Neuronal stem cell (in vitro differentiated cells): ENCODE results near the gene PLCH2.
A peak's percentile ranks its signal among the peaks of the same experiment; 100 is the strongest.

ENCODE experiments used
- DNase-seq: peaks from one replicate; pipeline ENCODE4 v3.0.0-alpha.2; 2013; ENCODE audit warnings: low spot score
- H2AFZ ChIP-seq: one replicate; pipeline ENCODE4 v1.6.1; 2013; ENCODE audit warnings: mild to moderate bottlenecking, low read length, inconsistent platforms
- H2AK5ac ChIP-seq: 2 replicates; pipeline ENCODE4 v1.6.1; 2013; ENCODE audit warnings: low read depth, mild to moderate bottlenecking, inconsistent platforms, low read length, moderate library complexity, mixed read lengths
- H2BK120ac ChIP-seq: 2 replicates; pipeline ENCODE4 v1.6.1; 2013; ENCODE audit warnings: low read depth, mild to moderate bottlenecking, inconsistent platforms, low read length, moderate library complexity, mixed read lengths
- H2BK12ac ChIP-seq: one replicate; pipeline ENCODE4 v1.6.1; 2013; ENCODE audit warnings: low read length, inconsistent platforms
- H2BK15ac ChIP-seq: 2 replicates; pipeline ENCODE4 v1.6.1; 2013; ENCODE audit warnings: mild to moderate bottlenecking, low read length, inconsistent platforms, mixed read lengths
- H2BK5ac ChIP-seq: one replicate; pipeline ENCODE4 v1.6.1; 2013; ENCODE audit warnings: inconsistent platforms, mild to moderate bottlenecking, low read length, moderate library complexity
- H3K14ac ChIP-seq: one replicate; pipeline ENCODE4 v1.6.1; 2013; ENCODE audit warnings: low read length, inconsistent platforms
- H3K18ac ChIP-seq: 2 replicates; pipeline ENCODE4 v1.6.1; 2013; ENCODE audit warnings: low read length, inconsistent platforms
- H3K23ac ChIP-seq: 2 replicates; pipeline ENCODE4 v1.6.1; 2013; ENCODE audit warnings: low read depth, mild to moderate bottlenecking, mixed read lengths, low read length, inconsistent platforms; ENCODE audit not compliant: poor library complexity
- H3K27ac ChIP-seq: replicated peaks from 3 replicates; pipeline ENCODE4 v1.5.1; 2013; ENCODE audit warnings: low read length, inconsistent platforms
- H3K27me3 ChIP-seq, 3 experiments: 2 replicates each; pipeline ENCODE4 v1.6.1; 2013; ENCODE audit warnings: low read length in 3 of 3, mild to moderate bottlenecking in 2 of 3, inconsistent platforms in 1 of 3, low read depth in 1 of 3, mixed read lengths in 1 of 3, moderate library complexity in 1 of 3; ENCODE audit not compliant: control insufficient read depth in 3 of 3, insufficient read depth in 3 of 3
- H3K36me3 ChIP-seq, 2 donors: replicated peaks in 1 of 2; 2 replicates each; pipeline ENCODE4 v1.6.1; 2013; ENCODE audit warnings: low read length in 2 of 2; ENCODE audit not compliant: control insufficient read depth in 2 of 2, insufficient read depth in 2 of 2
- H3K4ac ChIP-seq: 2 replicates; pipeline ENCODE4 v1.6.1; 2013; ENCODE audit warnings: inconsistent platforms, mild to moderate bottlenecking, low read length, moderate library complexity
- H3K4me1 ChIP-seq, 2 donors: 1 replicate in 1 of 2; 2 replicates in 1 of 2; pipeline ENCODE4 v1.6.1; 2013; ENCODE audit warnings: low read length in 2 of 2, low read depth in 1 of 2; ENCODE audit not compliant: control insufficient read depth in 2 of 2, insufficient read depth in 1 of 2
- H3K4me2 ChIP-seq: one replicate; pipeline ENCODE4 v1.6.1; 2013; ENCODE audit warnings: mild to moderate bottlenecking, low read length, inconsistent platforms; ENCODE audit not compliant: insufficient read depth, poor library complexity, severe bottlenecking
- H3K4me3 ChIP-seq, 2 donors: 2 replicates each; pipeline ENCODE4 v1.5.1; 2013; ENCODE audit warnings: low read length in 2 of 2, mild to moderate bottlenecking in 2 of 2, inconsistent platforms in 1 of 2, moderate library complexity in 1 of 2
- H3K79me1 ChIP-seq: one replicate; pipeline ENCODE4 v1.6.1; 2013; ENCODE audit warnings: low read depth, mild to moderate bottlenecking, inconsistent platforms, low read length, moderate library complexity
- H3K9ac ChIP-seq: one replicate; pipeline ENCODE4 v1.6.1; 2013; ENCODE audit warnings: mild to moderate bottlenecking, low read depth, low read length, inconsistent platforms; ENCODE audit not compliant: poor library complexity
- H3K9me3 ChIP-seq, 2 donors: replicated peaks in 1 of 2; 2 replicates each; pipeline versions ENCODE3 to v1.6.1; 2013; ENCODE audit warnings: low read length in 2 of 2, mild to moderate bottlenecking in 2 of 2, inconsistent platforms in 1 of 2, low read depth in 1 of 2, mixed read lengths in 1 of 2, moderate library complexity in 1 of 2; ENCODE audit not compliant: control insufficient read depth in 2 of 2, insufficient read depth in 1 of 2
- H4K8ac ChIP-seq: one replicate; pipeline ENCODE4 v1.6.1; 2013; ENCODE audit warnings: low read depth, mild to moderate bottlenecking, inconsistent platforms, low read length, moderate library complexity
- H4K91ac ChIP-seq: one replicate; pipeline ENCODE4 v1.6.1; 2013; ENCODE audit warnings: low read length, low read depth, mild to moderate bottlenecking, inconsistent platforms; ENCODE audit not compliant: poor library complexity
- WGBS, 2 donors: extraction: QIAGEN DNeasy Blood & Tissue Kit; methylation state at CpG; one replicate each; pipeline ENCODE4 v1.1.7; 2013; ENCODE audit warnings: missing lambda C conversion rate in 2 of 2, mixed read lengths in 1 of 2; ENCODE audit not compliant: insufficient read length in 2 of 2, insufficient replicate concordance in 1 of 2; ENCODE audit errors: extremely low coverage in 2 of 2; 5-methylcytosine and 5-hydroxymethylcytosine counted together

The PLCH2 gene

DNA sequence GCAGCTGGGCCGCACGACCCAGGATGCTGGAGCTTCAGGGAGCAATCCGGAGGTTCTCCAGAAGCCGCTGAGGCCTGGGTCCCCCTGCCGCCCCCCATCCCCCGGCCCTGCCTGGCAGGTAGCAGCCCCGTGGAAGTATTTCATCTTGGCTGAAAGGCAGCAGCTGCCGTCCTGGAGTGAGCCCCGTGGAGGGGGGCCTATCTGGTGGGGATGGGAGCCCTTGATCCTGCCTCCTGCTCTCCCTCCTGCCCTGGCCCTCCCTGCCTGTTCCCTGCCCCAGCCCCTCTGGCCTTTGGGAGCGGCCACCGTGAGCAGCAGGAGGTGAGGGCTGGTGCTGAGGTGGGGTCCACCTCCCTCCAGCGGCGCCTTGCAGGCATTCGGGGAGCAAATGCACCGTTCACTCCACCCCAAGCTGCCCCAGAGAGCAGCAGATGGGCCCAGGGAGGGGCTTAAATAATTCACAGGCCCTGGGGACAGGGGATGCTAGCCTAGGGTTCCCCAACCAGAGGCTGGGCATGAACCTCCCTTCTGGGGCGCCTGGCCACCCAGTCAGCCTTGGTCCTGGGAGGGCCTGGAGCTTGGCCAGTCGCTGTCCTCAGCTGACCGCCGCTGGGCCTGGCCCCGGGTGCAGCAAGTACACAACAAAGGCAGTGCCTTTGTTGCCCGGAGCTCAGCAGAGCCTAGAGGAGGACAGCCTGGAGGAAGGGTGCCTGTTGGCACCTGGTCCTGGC, 23.7 kb upstream of the PLCH2 start:
- DNase-seq: no peak
- Histone ChIP-seq H2AK5ac (peak overlapping the region; percentile 95), H3K14ac (peak overlapping the region; percentile 49), H3K4me3 (no peak overlapping the region), H2BK12ac (peak overlapping the region; percentile 82), H3K9me3 (no peaks in the 10 kb centered on the region), H2BK120ac (peak overlapping the region; percentile 98), H3K27ac (no peak overlapping the region), H3K79me1 (peaks cover 5% of the 10 kb centered on the region), H4K8ac (no peak overlapping the region), H3K23ac (peak overlapping the region; percentile 25), H3K4ac (peak overlapping the region; percentile 10), H4K91ac (peak overlapping the region; percentile 38), H2BK5ac (peak overlapping the region; percentile 43), H3K4me2 (no peak overlapping the region), H3K9ac (no peak overlapping the region), H3K36me3 (no peaks in the 10 kb centered on the region), H2AFZ (peak overlapping the region; percentile 45), H3K27me3 (peaks cover 0 to 52% (median 0%) of the 10 kb centered on the region in 3 experiments), H3K4me1 (peaks cover 26 to 40% of the 10 kb centered on the region in 2 donors), H3K18ac (peak overlapping the region; percentile 96), H2BK15ac (peak overlapping the region; percentile 98)
- no CpG with 5 or more reads among the region's 21 CpGs for WGBS, 2 donors

DNA sequence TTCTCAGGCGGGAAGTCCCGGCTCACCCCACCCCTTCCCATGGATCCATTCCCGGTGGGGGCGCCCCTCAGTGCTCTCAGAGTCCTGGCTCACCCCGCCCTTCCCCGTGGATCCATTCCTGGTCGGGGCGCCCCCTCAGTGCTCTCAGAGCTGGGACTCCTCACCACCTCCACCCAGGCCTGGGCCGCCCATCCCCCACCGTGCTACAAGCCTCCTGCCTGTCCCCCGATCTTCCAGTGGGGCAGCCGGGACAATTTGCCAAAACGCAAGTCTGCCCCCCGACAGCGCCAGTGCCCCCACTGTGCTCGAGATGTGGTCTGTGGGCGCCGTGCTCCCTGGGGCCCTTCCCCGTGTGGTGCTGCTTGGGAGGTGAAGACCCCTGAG, 23.2 kb upstream of the PLCH2 start:
- Histone ChIP-seq H3K27me3 (peaks cover 0 to 58% (median 0%) of the 10 kb centered on the region in 3 experiments), H4K91ac (peak overlapping the region; percentile 38), H3K4me2 (no peak overlapping the region), H3K4me1 (peaks cover 21 to 35% of the 10 kb centered on the region in 2 donors), H3K4me3 (no peak overlapping the region), H3K27ac (no peak overlapping the region), H3K9ac (no peak overlapping the region), H3K23ac (no peak overlapping the region), H2AK5ac (peak overlapping the region; percentile 95), H3K36me3 (no peaks in the 10 kb centered on the region), H4K8ac (no peak overlapping the region), H2BK120ac (peak overlapping the region; percentile 98), H3K18ac (peak overlapping the region; percentile 96), H3K14ac (peak overlapping the region; percentile 94), H2AFZ (no peak overlapping the region), H2BK15ac (peak overlapping the region; percentile 98), H2BK5ac (peak overlapping the region; percentile 43), H3K9me3 (no peaks in the 10 kb centered on the region), H3K4ac (peak overlapping the region; percentile 44), H3K79me1 (peaks cover 7% of the 10 kb centered on the region), H2BK12ac (peak overlapping the region; percentile 33)
- DNase-seq: no peak
- no CpG with 5 or more reads among the region's 19 CpGs for WGBS, 2 donors

DNA sequence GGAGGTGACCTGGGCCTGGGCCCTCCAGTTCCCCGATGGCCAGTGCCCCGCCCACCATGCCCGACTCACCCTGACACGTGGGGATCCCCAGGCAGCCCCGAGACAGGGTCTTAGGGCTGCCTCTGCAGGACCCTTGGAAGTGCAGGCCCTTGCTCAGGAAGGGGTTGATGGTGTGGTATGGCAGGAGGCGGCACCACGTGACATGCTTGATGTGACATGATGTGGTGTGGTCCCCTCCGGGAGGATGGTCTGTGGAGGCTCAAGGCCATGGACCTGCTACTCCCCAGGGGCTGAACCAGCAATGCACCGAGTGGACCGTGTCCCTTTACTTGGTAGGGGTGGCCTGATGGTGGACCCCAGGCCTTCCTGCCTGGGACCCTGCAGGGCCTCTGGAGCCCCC, 21.9 kb upstream of the PLCH2 start:
- Histone ChIP-seq H3K27ac (no peak overlapping the region), H3K4me1 (peaks cover 14 to 25% of the 10 kb centered on the region in 2 donors), H3K27me3 (peaks cover 0 to 66% (median 0%) of the 10 kb centered on the region in 3 experiments), H2AK5ac (peak overlapping the region; percentile 95), H3K23ac (no peak overlapping the region), H4K8ac (no peak overlapping the region), H3K14ac (no peak overlapping the region), H2BK12ac (peak overlapping the region; percentile 66), H3K4me3 (no peak overlapping the region), H3K4ac (no peak overlapping the region), H3K4me2 (no peak overlapping the region), H2BK120ac (no peak overlapping the region), H4K91ac (no peak overlapping the region), H3K79me1 (peaks cover 7% of the 10 kb centered on the region), H3K18ac (peak overlapping the region; percentile 79), H3K9me3 (no peaks in the 10 kb centered on the region), H2AFZ (no peak overlapping the region), H3K36me3 (no peaks in the 10 kb centered on the region), H2BK15ac (peak overlapping the region; percentile 93), H3K9ac (no peak overlapping the region), H2BK5ac (no peak overlapping the region)
- no peak for DNase-seq
- no CpG with 5 or more reads among the region's 10 CpGs for WGBS, 2 donors

DNA sequence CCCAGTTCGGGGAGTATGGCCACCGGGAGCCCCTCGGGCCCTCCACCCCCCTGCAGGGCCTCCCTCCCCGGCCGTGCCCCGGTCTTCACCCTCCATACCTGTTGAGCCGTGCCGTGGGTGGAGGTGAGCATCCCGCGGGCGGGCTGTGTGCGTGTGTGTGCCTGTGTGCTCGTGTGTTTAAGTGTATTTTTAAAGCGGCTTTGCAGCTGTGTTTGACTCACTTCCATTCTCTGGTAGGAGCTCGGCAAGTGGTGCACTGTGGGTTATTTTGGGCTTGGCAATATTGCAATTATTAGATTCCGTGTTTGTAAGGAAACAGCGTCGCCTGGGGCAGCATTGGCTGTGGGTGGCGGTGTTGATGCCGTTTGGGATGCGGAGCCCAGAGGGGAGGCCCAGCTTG, 20.3 kb upstream of the PLCH2 start:
- Histone ChIP-seq H2BK15ac (peak overlapping the region; percentile 17), H2BK12ac (no peak overlapping the region), H2AFZ (no peak overlapping the region), H3K4me1 (peaks cover 14 to 27% of the 10 kb centered on the region in 2 donors), H3K9me3 (no peaks in the 10 kb centered on the region), H3K9ac (no peak overlapping the region), H3K14ac (no peak overlapping the region), H4K8ac (no peak overlapping the region), H3K27ac (no peak overlapping the region), H3K4me2 (no peak overlapping the region), H3K4me3 (no peak overlapping the region), H3K79me1 (peaks cover 8% of the 10 kb centered on the region), H3K27me3 (peaks cover 0 to 68% (median 0%) of the 10 kb centered on the region in 3 experiments), H3K4ac (no peak overlapping the region), H2AK5ac (peak overlapping the region; percentile 88), H2BK120ac (no peak overlapping the region), H4K91ac (no peak overlapping the region), H3K23ac (no peak overlapping the region), H3K36me3 (no peaks in the 10 kb centered on the region), H3K18ac (no peak overlapping the region), H2BK5ac (no peak overlapping the region)
- DNase-seq: no peak
- no CpG with 5 or more reads among the region's 21 CpGs for WGBS, 2 donors
